Caco-2 (cell line): ENCODE data around the gene AGRN. TPM values are rescaled to one million over a fixed set of nuclear protein-coding genes. Genes with fewer than 3 reads are reported as not detected.
A peak's percentile ranks its signal among the peaks of the same experiment; 100 is the strongest.

Experiments
- BruUV-seq: library from RNA; stranded (reverse); fragments of 400-500 nt; replicated peaks from 2 replicates; lab custom pipeline; 2021; lab: Mats Ljungman, UMichigan
- CTCF ChIA-PET: fragments of 300-600 bp; sonication (Branson Sonifier 250); formaldehyde crosslinking; loops from one replicate; lab custom pipeline; 2022; ENCODE audit warnings: antibody characterized with exemption; lab: Charles Lee
- POLR2A ChIA-PET: fragments of 300-600 bp; sonication (Branson Sonifier 250); formaldehyde crosslinking; loops from one replicate; lab custom pipeline; 2022; ENCODE audit warnings: antibody characterized with exemption; lab: Charles Lee
- DNase-seq, 2 experiments: peaks; one replicate each; pipeline versions ENCODE4 v3.0.0 to v3.0.0-alpha.2; 2020 to 2022
- H3K27me3 ChIP-seq: replicated peaks from 2 replicates; pipeline ENCODE4 v1.6.0; 2011; ENCODE audit warnings: low read length; ENCODE audit not compliant: control insufficient read depth, insufficient read depth
- H3K36me3 ChIP-seq: 2 replicates; pipeline ENCODE4 v1.5.1; 2011; ENCODE audit warnings: low read length; ENCODE audit not compliant: control insufficient read depth, insufficient read depth
- H3K4me1 ChIP-seq: fragments of 250-450 bp; sonication (Bioruptor Pico); 2 replicates; pipeline ENCODE4 v1.5.1; 2020; ENCODE audit warnings: mild to moderate bottlenecking
- H3K4me3 ChIP-seq: 2 replicates; pipeline ENCODE4 v1.5.1; 2011; ENCODE audit warnings: low read depth, mild to moderate bottlenecking, control low read depth, low read length
- H3K9me3 ChIP-seq: fragments of 250-450 bp; sonication (Bioruptor Pico); 2 replicates; pipeline ENCODE4 v1.5.1; 2020; ENCODE audit warnings: mild to moderate bottlenecking, moderate library complexity
- H3K27ac Mint-ChIP-seq: one replicate; pipeline ENCODE4 v1.8.0; 2022; ENCODE audit warnings: mixed read lengths; ENCODE audit not compliant: unreplicated experiment
- H3K27me3 Mint-ChIP-seq: one replicate; pipeline ENCODE4 v1.8.0; 2022; ENCODE audit warnings: mixed read lengths; ENCODE audit not compliant: insufficient read depth, unreplicated experiment
- H3K36me3 Mint-ChIP-seq: one replicate; pipeline ENCODE4 v1.8.0; 2022; ENCODE audit warnings: mild to moderate bottlenecking, mixed read lengths; ENCODE audit not compliant: insufficient read depth, unreplicated experiment
- H3K4me1 Mint-ChIP-seq: one replicate; pipeline ENCODE4 v1.8.0; 2022; ENCODE audit warnings: low read depth, mixed read lengths; ENCODE audit not compliant: unreplicated experiment
- H3K4me3 Mint-ChIP-seq: one replicate; pipeline ENCODE4 v1.8.0; 2022; ENCODE audit warnings: mild to moderate bottlenecking, moderate library complexity, mixed read lengths; ENCODE audit not compliant: unreplicated experiment
- H3K9me3 Mint-ChIP-seq: one replicate; pipeline ENCODE4 v1.8.0; 2022; ENCODE audit warnings: mixed read lengths; ENCODE audit not compliant: unreplicated experiment
- CTCF ChIP-seq, 2 experiments: fragments of 200-600 bp in 1 of 2; IDR thresholded peaks; 1 replicate in 1 of 2; 2 replicates in 1 of 2; pipeline versions ENCODE4 v1.5.1 to v1.8.0; 2011 to 2022; ENCODE audit warnings: antibody characterized with exemption in 1 of 2, control low read depth in 1 of 2, inconsistent platforms in 1 of 2, low read depth in 1 of 2, low read length in 1 of 2, mild to moderate bottlenecking in 1 of 2, moderate library complexity in 1 of 2; ENCODE audit not compliant: insufficient read depth in 1 of 2, severe bottlenecking in 1 of 2, unreplicated experiment in 1 of 2
- intact Hi-C: fragments of 100-400 bp; cut with micrococcal nuclease; formaldehyde crosslinking; loops from one replicate; pipeline ENCODE4 v1.10.0; 2022; ENCODE audit not compliant: unreplicated experiment
- total RNA-seq: library from RNA; stranded (reverse); gene quantifications from 2 replicates; pipeline ENCODE4 v1.2.3, GENCODE V29; 2022

The AGRN gene
- total RNA-seq, 1 experiment from 2014 or later: 176 TPM

- Mint-ChIP-seq H3K4me1 (peaks cover 7% of the 10 kb centered on the region), H3K27me3 (no peaks in the 10 kb centered on the region), H3K9me3 (no peaks in the 10 kb centered on the region), H3K4me3 (no peak overlapping the region), H3K27ac (no peak overlapping the region), H3K36me3 (peaks cover 8% of the 10 kb centered on the region)
- Histone ChIP-seq H3K27me3 (no peaks in the 10 kb centered on the region), H3K9me3 (no peaks in the 10 kb centered on the region), H3K4me1 (peaks cover 26% of the 10 kb centered on the region), H3K4me3 (peak overlapping the region; percentile 72), H3K36me3 (no peaks in the 10 kb centered on the region)
- POLR2A ChIA-PET: no interaction called here
- CTCF ChIA-PET: no interaction called here
- DNase-seq: no peak
- no peak for TF ChIP-seq CTCF (IDR thresholded peaks at IDR 0.05; ENCODE audit: insufficient read depth in 1 of 2, low read depth in 1 of 2, low read length in 1 of 2, severe bottlenecking in 1 of 2, unreplicated experiment in 1 of 2)
- BruUV-seq: no TSS peak
- intact Hi-C loops: loop anchor here (5.0 kb wide), 2 partner anchors 47 to 73 kb away; partner anchors contain the start of gene C1orf159
Measured at GRCh38 chr1:1069711-1070676, 50.1 kb downstream of the AGRN start.

- no peaks in the 10 kb centered on the region for H3K36me3 ChIP-seq
- TF ChIP-seq CTCF (IDR thresholded peaks at IDR 0.05; ENCODE audit: insufficient read depth in 1 of 2, low read depth in 1 of 2, low read length in 1 of 2, severe bottlenecking in 1 of 2, unreplicated experiment in 1 of 2): no peak
- ChIA-PET POLR2A (no interaction called here), CTCF (interaction anchor here (0.5 kb wide), 1 partner anchor 537 kb away, joined by 4 read pairs; no protein-coding TSS in a partner anchor)
- H3K4me3 ChIP-seq: no peak overlapping the region
- intact Hi-C loops: loop anchor here (5.0 kb wide), 2 partner anchors 46 to 74 kb away; partner anchors contain the start of gene C1orf159
- H3K4me3 Mint-ChIP-seq: no peak overlapping the region
- peaks cover 7% of the 10 kb centered on the region for H3K4me1 Mint-ChIP-seq
- H3K9me3 ChIP-seq: no peaks in the 10 kb centered on the region
- H3K36me3 Mint-ChIP-seq: peaks cover 8% of the 10 kb centered on the region
- BruUV-seq: no TSS peak
- H3K27me3 Mint-ChIP-seq: no peaks in the 10 kb centered on the region
- no peak for DNase-seq
- peaks cover 26% of the 10 kb centered on the region for H3K4me1 ChIP-seq
- H3K9me3 Mint-ChIP-seq: no peaks in the 10 kb centered on the region
- H3K27ac Mint-ChIP-seq: no peak overlapping the region
- H3K27me3 ChIP-seq: no peaks in the 10 kb centered on the region
Measured at GRCh38 chr1:1071486-1072298, 51.8 kb downstream of the AGRN start.

GRCh38 chr1:1072299-1072848 is 52.5 kb downstream of the AGRN start:
- intact Hi-C loops: loop anchor here (5.0 kb wide), 2 partner anchors 45 to 75 kb away; partner anchors contain the start of gene C1orf159
- H3K9me3 Mint-ChIP-seq: no peaks in the 10 kb centered on the region
- no peak for DNase-seq
- no TSS peak for BruUV-seq
- peaks cover 8% of the 10 kb centered on the region for H3K36me3 Mint-ChIP-seq
- H3K27me3 Mint-ChIP-seq: no peaks in the 10 kb centered on the region
- peaks cover 26% of the 10 kb centered on the region for H3K4me1 ChIP-seq
- H3K4me3 Mint-ChIP-seq: no peak overlapping the region
- ChIA-PET CTCF (no interaction called here), POLR2A (no interaction called here)
- TF ChIP-seq CTCF (IDR thresholded peaks at IDR 0.05; ENCODE audit: insufficient read depth in 1 of 2, low read depth in 1 of 2, low read length in 1 of 2, severe bottlenecking in 1 of 2, unreplicated experiment in 1 of 2): no peak
- peaks cover 7% of the 10 kb centered on the region for H3K4me1 Mint-ChIP-seq
- H3K27me3 ChIP-seq: no peaks in the 10 kb centered on the region
- H3K4me3 ChIP-seq: no peak overlapping the region
- no peaks in the 10 kb centered on the region for H3K9me3 ChIP-seq
- no peak overlapping the region for H3K27ac Mint-ChIP-seq
- H3K36me3 ChIP-seq: no peaks in the 10 kb centered on the region
